ENCODE measurements around the gene CREB5. TPM values are rescaled to one million over a fixed set of nuclear protein-coding genes. Genes with fewer than 3 reads are reported as not detected.
"Not testable (repeated sequence)": the region's sequence is repeated elsewhere in the genome, so short reads cannot be mapped to it uniquely, and the experiment has no call there.

The CREB5 gene
- total RNA-seq, 2 experiments from 2014 or later = not detected

DNA sequence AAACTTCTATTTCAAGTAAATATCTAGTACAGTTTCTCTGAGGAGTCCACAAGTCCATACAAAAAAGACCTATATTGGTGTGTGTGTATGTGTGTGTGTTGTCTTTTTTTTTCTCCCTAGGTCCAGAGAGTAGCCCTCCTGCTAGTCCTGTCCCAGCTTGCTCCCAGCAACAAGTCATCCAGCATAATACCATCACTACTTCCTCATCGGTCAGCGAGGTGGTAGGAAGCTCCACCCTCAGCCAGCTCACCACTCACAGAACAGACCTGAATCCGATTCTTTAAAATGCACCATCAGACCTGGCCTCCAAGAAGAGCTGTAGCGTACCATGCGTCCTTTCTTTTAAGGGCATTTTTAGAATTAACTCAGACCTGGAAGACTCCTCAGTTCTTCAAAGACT lies 406.7 kb downstream of the CREB5 start:
- H3K9me3 Mint-ChIP-seq = no peaks in the 10 kb centered on the region
- H3K4me3 Mint-ChIP-seq = no peak overlapping the region
- POLR2A ChIA-PET = no interaction called here
- H3K27ac Mint-ChIP-seq = no peak overlapping the region
- CTCF ChIA-PET = no interaction called here
- no peak for DNase-seq
- no peaks in the 10 kb centered on the region for H3K36me3 Mint-ChIP-seq (ENCODE audit: low read depth)
- no peaks in the 10 kb centered on the region for H3K4me1 Mint-ChIP-seq
- H3K27me3 Mint-ChIP-seq = peaks cover 5% of the 10 kb centered on the region

DNA sequence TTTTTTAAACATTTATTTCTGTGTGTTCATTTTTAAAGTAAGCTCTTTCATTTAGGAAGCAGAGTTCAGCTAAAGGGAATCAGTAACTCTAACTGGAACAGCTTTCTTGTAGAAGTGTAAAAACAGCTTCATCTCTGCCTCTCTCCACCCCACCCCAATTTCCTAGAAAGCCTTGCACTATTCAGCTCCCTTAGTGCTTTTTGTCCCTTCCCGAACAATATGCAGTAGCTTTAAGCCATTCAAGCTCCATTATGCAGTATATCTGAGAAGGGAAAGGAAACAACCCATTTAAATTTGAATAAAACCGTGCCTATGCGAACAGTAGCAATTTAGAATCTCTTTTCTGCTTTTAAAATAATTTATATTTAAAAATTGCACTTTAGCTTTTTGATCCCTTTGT lies 411.3 kb downstream of the CREB5 start:
- H3K4me1 Mint-ChIP-seq = no peaks in the 10 kb centered on the region
- no peak overlapping the region for H3K4me3 Mint-ChIP-seq
- ChIA-PET CTCF (no interaction called here), POLR2A (no interaction called here)
- H3K36me3 Mint-ChIP-seq (ENCODE audit: low read depth) = no peaks in the 10 kb centered on the region
- DNase-seq = no peak
- H3K27ac Mint-ChIP-seq = no peak overlapping the region
- H3K9me3 Mint-ChIP-seq = no peaks in the 10 kb centered on the region
- H3K27me3 Mint-ChIP-seq = peaks cover 8% of the 10 kb centered on the region

DNA sequence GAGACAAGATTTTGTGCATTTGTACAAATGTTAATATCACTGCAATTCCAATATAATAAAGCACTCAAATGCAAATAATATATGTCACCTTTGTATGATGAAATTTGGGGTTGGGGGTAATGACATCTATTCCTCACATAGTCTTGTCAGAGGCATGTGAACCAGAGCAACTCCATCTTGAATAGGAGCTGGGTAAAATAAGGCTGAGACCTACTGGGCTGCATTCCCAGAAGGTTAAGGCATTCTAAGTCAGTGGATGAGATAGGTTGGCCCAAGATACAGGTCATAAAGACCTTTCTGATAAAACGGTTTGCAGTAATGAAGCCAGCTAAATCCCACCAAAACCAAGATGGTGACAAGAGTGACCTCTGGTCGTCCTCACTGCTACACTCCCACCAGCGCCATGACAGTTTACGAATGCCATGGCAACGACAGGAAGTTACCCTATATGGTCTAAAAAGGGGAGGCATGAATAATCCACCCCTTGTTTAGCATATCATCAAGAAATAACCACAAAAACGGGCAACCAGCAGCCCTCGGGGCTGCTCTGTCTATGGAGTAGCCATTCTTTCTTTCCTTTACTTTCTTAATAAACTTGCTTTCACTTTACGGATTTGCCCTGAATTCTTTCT lies 413.6 kb downstream of the CREB5 start:
- H3K27me3 Mint-ChIP-seq, CTCF ChIA-PET: not testable (repeated sequence)

DNA sequence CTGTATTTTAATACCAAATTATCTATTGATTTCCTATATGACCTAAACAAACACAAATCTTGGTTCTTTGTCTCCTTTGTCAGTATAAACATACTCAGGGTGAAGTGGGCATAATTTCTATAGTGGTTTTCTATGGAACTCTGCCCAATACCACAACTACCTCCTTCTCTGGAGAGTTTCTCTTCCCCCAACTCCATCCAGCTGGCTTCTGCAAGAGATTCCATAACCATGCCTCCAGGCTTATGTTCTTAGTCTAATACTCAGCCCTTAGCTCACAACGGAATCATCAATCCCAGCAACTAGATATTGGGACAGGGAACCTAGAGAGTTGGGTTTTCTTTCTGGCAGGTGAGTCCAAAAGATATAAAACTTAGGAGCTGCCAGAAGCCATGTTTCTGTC lies 418.5 kb downstream of the CREB5 start:
- Mint-ChIP-seq H3K27ac (no peak overlapping the region), H3K9me3 (no peaks in the 10 kb centered on the region), H3K36me3 (ENCODE audit: low read depth) (no peaks in the 10 kb centered on the region), H3K4me1 (no peaks in the 10 kb centered on the region), H3K27me3 (no peaks in the 10 kb centered on the region), H3K4me3 (no peak overlapping the region)
- ChIA-PET CTCF (no interaction called here), POLR2A (no interaction called here)
- DNase-seq = no peak

More for the DNA sequence above, 413.6 kb downstream of the CREB5 start:
- H3K4me1 Mint-ChIP-seq; H3K4me3 Mint-ChIP-seq; H3K9me3 Mint-ChIP-seq; H3K27ac Mint-ChIP-seq; DNase-seq; H3K36me3 Mint-ChIP-seq (ENCODE audit: low read depth); POLR2A ChIA-PET: not testable (repeated sequence)

DNA sequence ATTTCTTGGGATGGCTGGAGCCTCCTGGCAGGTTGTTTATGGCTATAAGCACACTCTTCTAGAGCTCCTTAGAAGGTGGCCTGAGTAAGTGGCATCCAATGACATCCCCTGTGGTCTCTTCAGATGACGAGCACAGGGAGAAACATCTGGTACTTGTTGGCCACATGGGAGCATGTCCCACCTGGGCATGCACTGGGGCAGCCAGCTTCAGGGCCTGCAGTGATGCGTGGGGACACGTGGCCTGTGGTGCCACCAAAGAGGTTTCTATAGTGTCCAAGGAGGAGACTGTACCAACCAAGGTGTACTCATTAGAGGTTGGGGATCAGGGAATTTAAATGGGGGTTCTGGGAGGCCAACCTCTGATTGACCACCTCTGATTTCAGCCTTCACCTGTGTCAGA lies 420.4 kb downstream of the CREB5 start:
- no peaks in the 10 kb centered on the region for H3K9me3 Mint-ChIP-seq
- POLR2A ChIA-PET = no interaction called here
- no peak for DNase-seq
- H3K36me3 Mint-ChIP-seq (ENCODE audit: low read depth) = no peaks in the 10 kb centered on the region
- H3K4me1 Mint-ChIP-seq = no peaks in the 10 kb centered on the region
- CTCF ChIA-PET = no interaction called here
- no peaks in the 10 kb centered on the region for H3K27me3 Mint-ChIP-seq
- no peak overlapping the region for H3K4me3 Mint-ChIP-seq
- no peak overlapping the region for H3K27ac Mint-ChIP-seq

DNA sequence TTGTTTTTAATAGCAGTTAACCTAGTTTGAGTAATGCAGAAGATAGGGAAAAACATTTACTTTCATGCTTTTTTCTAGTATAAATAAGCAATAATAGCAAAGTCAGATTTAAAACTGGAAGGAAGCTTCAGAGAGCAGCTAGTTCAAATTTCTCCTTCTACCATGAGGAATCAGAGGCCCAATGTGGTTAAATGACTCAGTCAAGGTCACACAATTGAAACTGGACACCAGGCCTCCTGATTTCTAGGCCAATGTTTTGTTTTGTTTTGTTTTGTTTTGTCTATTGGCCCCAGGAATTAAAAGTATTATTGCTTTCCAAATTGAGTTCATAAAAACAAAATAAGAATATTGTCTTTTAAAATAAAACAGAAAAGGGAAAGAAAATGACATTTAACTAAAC lies 423.5 kb downstream of the CREB5 start:
- no peak for DNase-seq
- H3K27ac Mint-ChIP-seq = no peak overlapping the region
- no peaks in the 10 kb centered on the region for H3K36me3 Mint-ChIP-seq (ENCODE audit: low read depth)
- H3K9me3 Mint-ChIP-seq = no peaks in the 10 kb centered on the region
- no peaks in the 10 kb centered on the region for H3K4me1 Mint-ChIP-seq
- H3K4me3 Mint-ChIP-seq = no peak overlapping the region
- CTCF ChIA-PET = no interaction called here
- POLR2A ChIA-PET = no interaction called here
- no peaks in the 10 kb centered on the region for H3K27me3 Mint-ChIP-seq

DNA sequence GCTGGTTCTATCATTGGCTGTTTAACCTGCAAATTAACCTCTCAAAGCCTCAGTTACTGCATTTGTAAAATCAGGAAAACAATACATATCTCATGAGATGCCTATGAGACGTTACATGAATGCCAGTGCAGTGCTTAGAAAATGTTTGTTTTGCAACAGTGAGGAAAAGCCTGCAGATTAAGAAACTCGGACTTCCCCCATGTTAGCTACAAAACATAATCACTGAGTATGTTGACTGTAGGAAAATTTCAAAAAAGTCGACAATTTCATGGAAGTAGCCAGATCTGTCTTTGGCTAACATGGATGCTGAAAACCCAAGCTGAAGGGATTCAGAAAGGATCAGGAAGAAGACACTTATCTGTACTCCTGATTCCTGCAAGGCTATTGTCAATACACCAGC lies 424.4 kb downstream of the CREB5 start:
- H3K4me1 Mint-ChIP-seq = no peaks in the 10 kb centered on the region
- no peaks in the 10 kb centered on the region for H3K27me3 Mint-ChIP-seq
- POLR2A ChIA-PET = no interaction called here

DNA sequence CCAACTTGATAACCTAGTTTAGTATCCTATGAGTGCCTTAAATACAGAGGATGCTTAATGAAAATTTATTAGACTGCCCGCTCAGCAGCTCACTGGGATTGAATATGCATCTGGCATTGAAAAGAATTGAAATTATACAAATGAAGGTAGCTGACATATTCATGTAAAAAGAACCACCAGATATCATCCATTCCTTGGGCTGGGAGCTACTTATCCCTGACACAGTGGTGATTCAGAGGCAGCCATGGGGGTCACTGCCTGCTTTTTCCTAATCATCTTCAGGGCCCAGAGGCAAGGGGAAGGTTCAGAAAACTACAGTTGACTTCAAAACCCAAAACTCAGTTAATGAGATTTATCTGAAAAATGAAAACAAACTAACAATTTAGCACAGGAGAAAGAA lies 424.9 kb downstream of the CREB5 start:
- no peak overlapping the region for H3K27ac Mint-ChIP-seq
- CTCF ChIA-PET = no interaction called here
- POLR2A ChIA-PET = no interaction called here
- H3K4me1 Mint-ChIP-seq = no peaks in the 10 kb centered on the region
- H3K36me3 Mint-ChIP-seq (ENCODE audit: low read depth) = no peaks in the 10 kb centered on the region
- no peaks in the 10 kb centered on the region for H3K9me3 Mint-ChIP-seq
- H3K4me3 Mint-ChIP-seq = no peak overlapping the region
- H3K27me3 Mint-ChIP-seq = no peaks in the 10 kb centered on the region
- DNase-seq = no peak

More for the DNA sequence above, 424.4 kb downstream of the CREB5 start:
- Mint-ChIP-seq H3K4me3 (no peak overlapping the region), H3K36me3 (ENCODE audit: low read depth) (no peaks in the 10 kb centered on the region), H3K27ac (no peak overlapping the region), H3K9me3 (no peaks in the 10 kb centered on the region)
- DNase-seq = no peak
- CTCF ChIA-PET = no interaction called here

DNA sequence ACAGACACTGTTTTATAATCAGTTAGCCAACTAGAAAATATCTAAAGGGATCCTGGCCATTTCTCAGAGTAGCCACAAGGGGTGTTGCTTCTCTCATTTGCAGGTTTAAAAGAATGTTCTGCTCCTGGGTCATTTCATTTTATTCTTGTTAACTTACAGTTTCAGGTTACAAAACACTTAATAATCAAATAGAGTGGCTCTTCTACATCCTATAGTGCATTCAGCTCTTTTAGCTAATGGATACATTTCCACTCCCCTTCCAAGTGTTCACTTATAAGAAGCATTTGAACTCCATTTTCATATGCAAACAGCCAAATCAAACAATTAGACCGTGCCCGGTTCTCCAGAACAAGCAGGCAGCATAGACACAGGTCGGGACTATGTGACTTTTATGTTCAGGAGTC lies 428.3 kb downstream of the CREB5 start:
- no peaks in the 10 kb centered on the region for H3K4me1 Mint-ChIP-seq
- no peaks in the 10 kb centered on the region for H3K27me3 Mint-ChIP-seq
- CTCF ChIA-PET = no interaction called here
- no peak overlapping the region for H3K27ac Mint-ChIP-seq
- POLR2A ChIA-PET = no interaction called here
- H3K9me3 Mint-ChIP-seq = no peaks in the 10 kb centered on the region
- no peak for DNase-seq
- H3K36me3 Mint-ChIP-seq (ENCODE audit: low read depth) = no peaks in the 10 kb centered on the region
- H3K4me3 Mint-ChIP-seq = no peak overlapping the region

DNA sequence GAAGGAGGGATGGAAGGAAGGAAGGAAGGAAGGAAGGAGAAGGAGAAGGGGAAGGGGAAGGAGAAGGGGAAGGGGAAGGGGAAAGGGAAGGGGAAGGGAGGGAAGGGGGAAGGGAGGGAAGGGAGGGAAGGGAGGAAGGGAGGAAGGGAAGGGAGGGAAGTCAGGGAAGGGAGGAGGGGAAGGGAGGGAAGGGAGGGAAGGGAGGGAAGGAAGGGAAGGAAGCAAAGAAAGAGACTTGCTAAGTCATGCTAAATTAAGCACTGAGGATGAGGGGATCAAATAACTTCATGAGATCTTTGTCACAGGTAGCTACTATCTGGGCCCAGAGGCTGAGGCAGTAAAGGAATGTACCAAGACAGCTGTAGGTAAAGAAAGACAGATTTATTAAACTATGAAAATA lies 429.4 kb downstream of the CREB5 start:
- H3K27me3 Mint-ChIP-seq = no peaks in the 10 kb centered on the region
- POLR2A ChIA-PET = no interaction called here
- no peaks in the 10 kb centered on the region for H3K9me3 Mint-ChIP-seq
- CTCF ChIA-PET = no interaction called here
- DNase-seq = no peak
- no peaks in the 10 kb centered on the region for H3K36me3 Mint-ChIP-seq (ENCODE audit: low read depth)
- no peak overlapping the region for H3K27ac Mint-ChIP-seq
- no peak overlapping the region for H3K4me3 Mint-ChIP-seq
- no peaks in the 10 kb centered on the region for H3K4me1 Mint-ChIP-seq

DNA sequence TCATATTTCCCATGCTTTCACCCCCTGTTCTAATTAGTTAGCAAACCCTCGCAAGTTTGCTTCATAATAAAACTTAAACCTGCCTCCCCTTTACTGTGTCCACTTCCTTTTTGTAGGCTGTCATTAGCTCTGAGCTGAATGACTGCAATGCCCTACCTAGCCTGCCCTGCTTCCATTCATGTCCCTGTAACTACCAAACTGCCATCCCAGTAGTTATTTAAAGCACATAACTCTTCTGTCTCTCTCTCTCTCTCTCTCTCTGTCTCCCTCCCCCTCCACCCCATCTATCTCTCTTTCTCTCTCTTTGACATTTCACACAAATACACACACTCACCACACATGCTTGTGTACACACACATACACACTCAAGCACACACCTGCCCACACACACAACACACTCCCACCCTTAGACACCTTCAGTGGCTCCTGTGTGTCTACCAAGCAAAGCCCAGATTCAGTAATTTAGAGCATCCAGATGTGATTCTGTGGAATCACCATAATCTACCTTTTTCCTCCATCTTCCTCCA lies 430.5 kb downstream of the CREB5 start:
- no peak overlapping the region for H3K27ac Mint-ChIP-seq
- ChIA-PET CTCF (no interaction called here), POLR2A (no interaction called here)
- no peaks in the 10 kb centered on the region for H3K4me1 Mint-ChIP-seq
- H3K36me3 Mint-ChIP-seq (ENCODE audit: low read depth) = no peaks in the 10 kb centered on the region
- DNase-seq = no peak
- no peak overlapping the region for H3K4me3 Mint-ChIP-seq
- no peaks in the 10 kb centered on the region for H3K27me3 Mint-ChIP-seq
- no peaks in the 10 kb centered on the region for H3K9me3 Mint-ChIP-seq

DNA sequence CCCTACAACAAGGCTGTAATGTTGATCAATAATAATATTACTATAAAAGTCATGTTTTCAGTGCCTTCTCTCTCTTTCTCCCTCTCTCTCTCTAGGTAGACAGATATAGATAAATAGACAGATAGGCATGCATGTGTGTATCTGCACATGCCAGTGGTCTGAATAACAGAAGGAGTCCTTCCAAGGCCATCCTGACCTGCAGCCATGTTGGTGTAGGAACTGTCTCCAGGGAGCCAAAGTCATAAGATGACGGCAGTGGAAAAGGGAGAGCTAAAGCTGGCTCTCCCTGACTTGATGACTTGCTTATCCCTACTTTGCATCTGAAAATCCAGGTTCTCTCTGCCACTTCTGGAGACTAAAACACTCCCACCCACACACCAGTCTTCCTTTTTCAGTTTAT lies 432.8 kb downstream of the CREB5 start:
- POLR2A ChIA-PET = no interaction called here
- H3K9me3 Mint-ChIP-seq = no peaks in the 10 kb centered on the region
- no peaks in the 10 kb centered on the region for H3K27me3 Mint-ChIP-seq
- H3K27ac Mint-ChIP-seq = no peak overlapping the region
- CTCF ChIA-PET = no interaction called here
- H3K4me3 Mint-ChIP-seq = no peak overlapping the region
- no peaks in the 10 kb centered on the region for H3K36me3 Mint-ChIP-seq (ENCODE audit: low read depth)
- H3K4me1 Mint-ChIP-seq = no peaks in the 10 kb centered on the region
- DNase-seq = no peak

DNA sequence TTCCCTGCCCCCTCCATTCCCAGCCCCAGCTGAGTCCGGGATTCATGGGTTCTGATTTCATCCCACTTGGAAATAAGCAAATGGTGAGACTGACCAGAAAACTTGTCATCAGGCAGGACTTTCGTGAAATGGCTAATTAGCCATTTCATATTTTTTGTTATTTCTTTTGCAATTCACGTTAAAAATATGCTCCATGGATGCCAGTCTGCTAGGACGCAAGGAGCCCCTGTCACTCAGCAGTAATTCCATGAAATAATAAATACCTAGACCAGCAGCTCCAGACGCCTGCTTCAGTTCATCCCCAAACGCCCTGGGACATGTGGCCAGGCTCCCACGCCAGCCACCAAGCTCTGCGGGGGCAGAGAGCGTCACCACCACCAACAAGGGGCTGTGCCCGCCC lies 434.9 kb downstream of the CREB5 start:
- peaks cover 12% of the 10 kb centered on the region for H3K27me3 Mint-ChIP-seq
- no peak overlapping the region for H3K27ac Mint-ChIP-seq
- no peaks in the 10 kb centered on the region for H3K36me3 Mint-ChIP-seq (ENCODE audit: low read depth)
- no peaks in the 10 kb centered on the region for H3K4me1 Mint-ChIP-seq
- ChIA-PET CTCF (no interaction called here), POLR2A (no interaction called here)
- no peaks in the 10 kb centered on the region for H3K9me3 Mint-ChIP-seq
- no peak overlapping the region for H3K4me3 Mint-ChIP-seq
- DNase-seq = no peak

DNA sequence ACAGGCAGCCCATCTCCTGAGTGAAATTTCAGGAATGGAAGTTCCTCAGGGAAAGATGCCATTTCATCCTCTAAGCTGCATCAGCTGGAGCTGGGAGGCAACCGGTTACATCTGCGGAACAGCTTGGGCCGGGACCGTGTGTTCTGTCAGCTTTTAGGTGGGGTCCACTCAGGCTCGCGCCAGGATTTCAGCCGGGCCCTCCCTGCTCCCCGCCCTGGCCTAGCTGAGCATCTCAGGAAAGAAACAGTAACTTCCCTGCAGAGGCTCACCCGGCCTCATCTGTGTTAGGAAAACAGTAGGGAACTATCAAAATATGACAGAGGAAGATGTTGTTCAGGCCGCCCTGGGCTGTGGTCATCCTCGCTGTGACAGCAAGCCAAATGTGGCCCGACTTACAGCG lies 435.4 kb downstream of the CREB5 start:
- Mint-ChIP-seq H3K4me1 (no peaks in the 10 kb centered on the region), H3K27me3 (peaks cover 13% of the 10 kb centered on the region), H3K36me3 (ENCODE audit: low read depth) (no peaks in the 10 kb centered on the region), H3K4me3 (no peak overlapping the region), H3K9me3 (no peaks in the 10 kb centered on the region), H3K27ac (no peak overlapping the region)
- POLR2A ChIA-PET = no interaction called here
- CTCF ChIA-PET = no interaction called here
- DNase-seq = no peak

DNA sequence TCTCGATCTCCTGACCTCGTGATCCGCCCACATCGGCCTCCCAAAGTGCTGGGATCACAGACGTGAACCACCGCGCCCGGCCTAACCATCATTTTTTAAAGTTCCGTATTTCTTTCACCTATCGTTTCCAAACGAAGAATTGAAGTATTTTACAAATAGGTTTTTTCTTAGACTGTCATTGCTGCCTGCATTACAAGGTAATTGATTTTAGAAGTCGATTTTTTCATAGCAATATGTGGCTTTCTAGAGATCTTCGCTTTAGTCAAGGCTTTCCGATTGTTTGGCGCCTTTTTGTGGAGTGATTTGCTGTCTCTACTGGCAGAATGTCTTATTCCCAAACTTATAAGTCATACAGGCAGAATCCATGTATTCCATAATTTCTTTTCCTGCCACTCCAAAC lies 436.6 kb downstream of the CREB5 start:
- Mint-ChIP-seq H3K27me3 (peaks cover 25% of the 10 kb centered on the region), H3K27ac (no peak overlapping the region), H3K4me3 (no peak overlapping the region), H3K9me3 (no peaks in the 10 kb centered on the region), H3K4me1 (peaks cover 3% of the 10 kb centered on the region), H3K36me3 (ENCODE audit: low read depth) (no peaks in the 10 kb centered on the region)
- DNase-seq = no peak
- ChIA-PET POLR2A (no interaction called here), CTCF (no interaction called here)
